K562 (cell line): ENCODE results near the gene FLT1. TPM values are rescaled to one million over a fixed set of nuclear protein-coding genes. Genes with fewer than 3 reads are reported as not detected.

ENCODE experiments used
- ATAC-seq: fragments of 200-7000 bp; cut with Tn5 transposase; 3 replicates; pipeline ENCODE4 v1.9.1; 2020; ENCODE audit warnings: moderate library complexity
- BruUV-seq: library from RNA; stranded (reverse); fragments of 400-500 nt; replicated peaks from 2 replicates; lab custom pipeline; 2021; lab: Mats Ljungman, UMichigan
- CTCF ChIA-PET: fragments of 300-600 bp; formaldehyde crosslinking; extraction: SDS; loops from one replicate; lab custom pipeline; 2021; ENCODE audit warnings: low intra/inter-chr PET ratio; lab: Yijun Ruan, JAX
- POLR2A ChIA-PET: fragments of 300-600, 350-650 bp; sonication (Branson Sonifier 250); formaldehyde crosslinking; extraction: SDS; loops from one replicate; lab custom pipeline; 2021; ENCODE audit warnings: antibody characterized with exemption, inconsistent platforms; lab: Yijun Ruan, JAX
- DNase-seq, 4 experiments: peaks; one replicate each; pipeline versions ENCODE4 v3.0.0 to v3.0.0-alpha.2; 2011 to 2018; ENCODE audit warnings: low spot score in 3 of 4, mixed read lengths in 3 of 4; ENCODE audit errors: extremely low read depth in 1 of 4
- FAIRE-seq: peaks from 2 replicates; lab custom pipeline; 2011; peaks lifted over from hg19 to GRCh38; lab: Jason Lieb, UNC
- H2AFZ ChIP-seq: 2 replicates; pipeline ENCODE4 v1.6.0; 2011; ENCODE audit warnings: low read depth, low read length, control low read depth, inconsistent platforms
- H3K27ac ChIP-seq: fragments of 200-600 bp; 3 replicates; pipeline ENCODE4 v1.8.0; 2011; ENCODE audit warnings: low read depth, mild to moderate bottlenecking, control low read depth, inconsistent platforms, low read length, moderate library complexity, mixed read lengths; ENCODE audit errors: extremely low read depth
- H3K27me3 ChIP-seq, 2 experiments: fragments of 300-600 bp in 1 of 2; 2 replicates in 1 of 2; 3 replicates in 1 of 2; pipeline versions ENCODE4 v1.6.0 to v1.8.0; 2011; ENCODE audit warnings: inconsistent platforms in 2 of 2, low read length in 2 of 2, mild to moderate bottlenecking in 1 of 2, mixed read lengths in 1 of 2, moderate library complexity in 1 of 2; ENCODE audit not compliant: control insufficient read depth in 2 of 2, insufficient read depth in 2 of 2
- H3K36me3 ChIP-seq: fragments of 300-600 bp; 3 replicates; pipeline ENCODE4 v1.8.0; 2011; ENCODE audit warnings: mild to moderate bottlenecking, low read length, inconsistent platforms; ENCODE audit not compliant: control insufficient read depth, insufficient read depth
- H3K4me1 ChIP-seq, 2 experiments: fragments of 200-600 bp in 1 of 2; replicated peaks in 1 of 2; 2 replicates in 1 of 2; 3 replicates in 1 of 2; pipeline versions ENCODE4 v1.5.1 to v1.8.0; 2011; ENCODE audit warnings: inconsistent platforms in 2 of 2, low read length in 2 of 2, mild to moderate bottlenecking in 1 of 2, mixed read lengths in 1 of 2, moderate library complexity in 1 of 2; ENCODE audit not compliant: control insufficient read depth in 2 of 2, insufficient read depth in 2 of 2
- H3K4me2 ChIP-seq: 2 replicates; pipeline ENCODE4 v1.6.1; 2011; ENCODE audit warnings: low read length, control low read depth, inconsistent platforms, mixed read lengths; ENCODE audit not compliant: insufficient read depth
- H3K4me3 ChIP-seq: fragments of 200-600 bp; sonication (generic), shearing (Covaris generic); 2 replicates; pipeline ENCODE4 v1.5.1; 2016; ENCODE audit warnings: control low read depth, inconsistent platforms
- H3K79me2 ChIP-seq: fragments of 200-600 bp; 3 replicates; pipeline ENCODE4 v1.8.0; 2011; ENCODE audit warnings: low read length, inconsistent platforms; ENCODE audit not compliant: control insufficient read depth, insufficient read depth
- H3K9ac ChIP-seq, 2 experiments: 2 replicates each; pipeline versions ENCODE4 v1.6.0 to v1.6.1; 2011; ENCODE audit warnings: low read depth in 2 of 2, low read length in 2 of 2, control low read depth in 1 of 2, inconsistent platforms in 1 of 2, mild to moderate bottlenecking in 1 of 2, mixed read lengths in 1 of 2; ENCODE audit not compliant: insufficient read depth in 1 of 2
- H3K9me1 ChIP-seq: one replicate; pipeline ENCODE4 v1.6.0; 2011; ENCODE audit warnings: inconsistent platforms, mild to moderate bottlenecking, low read length, moderate library complexity; ENCODE audit not compliant: control insufficient read depth, insufficient read depth
- H3K9me3 ChIP-seq: replicated peaks from 2 replicates; pipeline ENCODE4 v1.5.1; 2011; ENCODE audit warnings: low read depth, low read length, inconsistent platforms; ENCODE audit not compliant: control insufficient read depth, insufficient read depth
- H4K20me1 ChIP-seq: replicated peaks from 2 replicates; pipeline ENCODE4 v1.6.1; 2011; ENCODE audit warnings: low read length, inconsistent platforms, mixed read lengths; ENCODE audit not compliant: control insufficient read depth, insufficient read depth
- BACH1 ChIP-seq: fragments of 200-800 bp; sonication (Bioruptor generic); IDR thresholded peaks from 2 replicates; pipeline ENCODE4 v1.6.1; 2016; ENCODE audit warnings: missing genetic modification characterization, missing compliant biosample characterization
- BCL6 ChIP-seq: fragments of 250-450 bp; sonication (Bioruptor Pico); IDR thresholded peaks from 2 replicates; pipeline ENCODE4 v1.4.0; 2020
- BRD4 ChIP-seq: fragments of 200-600 bp; sonication (generic); IDR thresholded peaks from 2 replicates; pipeline ENCODE4 v1.6.1; 2017; ENCODE audit warnings: inconsistent platforms
- C11orf30 ChIP-seq: fragments of 450-650 bp; IDR thresholded peaks from 2 replicates; pipeline ENCODE4 v1.6.1; 2016; ENCODE audit warnings: low read depth, mild to moderate bottlenecking
- CBX1 ChIP-seq: sonication (generic); IDR thresholded peaks from 2 replicates; pipeline ENCODE4 v1.6.1; 2016; ENCODE audit warnings: antibody characterized with exemption, low read depth, mild to moderate bottlenecking
- HIVEP1 ChIP-seq: fragments of 250-450 bp; sonication (Bioruptor Pico); IDR thresholded peaks from 2 replicates; pipeline ENCODE4 v1.4.0; 2020; ENCODE audit warnings: mild to moderate bottlenecking
- MAFF ChIP-seq: IDR thresholded peaks from 2 replicates; pipeline ENCODE4 v1.6.1; 2012; ENCODE audit warnings: low read length, improper control_type of control experiment
- MAFG ChIP-seq: fragments of 450-650 bp; conservative IDR thresholded peaks from 2 replicates; pipeline ENCODE4 v1.6.1; 2016; ENCODE audit warnings: missing genetic modification characterization, missing compliant biosample characterization
- MAFK ChIP-seq: IDR thresholded peaks from 2 replicates; pipeline ENCODE4 v1.6.1; 2011; ENCODE audit warnings: low read length, improper control_type of control experiment
- NFE2 ChIP-seq: IDR thresholded peaks from 2 replicates; pipeline ENCODE4 v1.6.1; 2014; ENCODE audit warnings: antibody characterized with exemption, low read depth
- NFE2L1 ChIP-seq: fragments of 450-650 bp; IDR thresholded peaks from 2 replicates; pipeline ENCODE4 v1.6.1; 2016; ENCODE audit warnings: missing genetic modification characterization, low read depth, mild to moderate bottlenecking, missing compliant biosample characterization, moderate library complexity, borderline replicate concordance
- SP2 ChIP-seq: IDR thresholded peaks from 2 replicates; pipeline ENCODE4 v1.6.1; 2011; ENCODE audit warnings: mild to moderate bottlenecking, low read depth, low read length, moderate library complexity; ENCODE audit not compliant: poor library complexity, severe bottlenecking; ENCODE audit errors: extremely low read depth
- TCF7 ChIP-seq: sonication (generic); IDR thresholded peaks from 2 replicates; pipeline ENCODE4 v1.6.1; 2016; ENCODE audit warnings: antibody characterized with exemption, borderline replicate concordance
- ZNF316 ChIP-seq: fragments of 450-650 bp; IDR thresholded peaks from 2 replicates; pipeline ENCODE4 v1.6.1; 2016
- ZNF444 ChIP-seq: fragments of 250-450 bp; sonication (Bioruptor Pico); IDR thresholded peaks from 2 replicates; pipeline ENCODE4 v1.4.0; 2020; ENCODE audit warnings: mild to moderate bottlenecking, moderate library complexity
- WGBS: fragments of 100-300 bp; shearing (Covaris generic); methylation state at CpG from one replicate; pipeline ENCODE4 v1.1.6; 2016; ENCODE audit warnings: low coverage, mixed read lengths; ENCODE audit not compliant: insufficient coverage; ENCODE audit errors: missing lambda C conversion rate; 5-methylcytosine and 5-hydroxymethylcytosine counted together
- in situ Hi-C: fragments of 300-500 bp; cut with MboI; formaldehyde crosslinking; loops from 4 replicates; pipeline ENCODE4 v1.15.0; 2018; ENCODE audit warnings: inconsistent platforms, mixed read lengths
- intact Hi-C: fragments of 100-400 bp; cut with micrococcal nuclease; formaldehyde crosslinking; loops from 2 replicates; pipeline ENCODE4 v1.14.2; 2022
- polyA plus RNA-seq, 8 experiments: library from polyadenylated mRNA; depleted of rRNA in 4 of 8; stranded (reverse) in 5 of 8; unstranded in 3 of 8; fragments of >200 nt; fragmentation: Nextera tagmentation in 2 of 8; fragmentation: Illumina TruSeq in 1 of 8; extraction: Ambion mirVana in 2 of 8; extraction: Trizol in 1 of 8; gene quantifications; 2 replicates each; pipeline versions ENCODE4 v1.2.1 to v1.2.3, GENCODE V29; 2011 to 2014; ENCODE audit warnings: inconsistent platforms in 1 of 8, missing spikeins in 1 of 8
- total RNA-seq, 7 experiments: library from RNA; depleted of rRNA in 6 of 7; stranded (reverse); fragments of >200 nt in 6 of 7; fragmentation: Illumina TruSeq in 2 of 7; extraction: Trizol in 2 of 7; gene quantifications; 2 replicates each; pipeline versions ENCODE4 v1.2.1 to v1.2.3, GENCODE V29; 2011 to 2021; ENCODE audit warnings: low replicate concordance in 1 of 7

FLT1 gene
- total and polyA plus RNA-seq, 9 of the 15 experiments (the other 6 are each of a cell fraction or from before 2014, with no cell fraction given), result 0.01 to 2.0 (median 0.22) TPM

DNA sequence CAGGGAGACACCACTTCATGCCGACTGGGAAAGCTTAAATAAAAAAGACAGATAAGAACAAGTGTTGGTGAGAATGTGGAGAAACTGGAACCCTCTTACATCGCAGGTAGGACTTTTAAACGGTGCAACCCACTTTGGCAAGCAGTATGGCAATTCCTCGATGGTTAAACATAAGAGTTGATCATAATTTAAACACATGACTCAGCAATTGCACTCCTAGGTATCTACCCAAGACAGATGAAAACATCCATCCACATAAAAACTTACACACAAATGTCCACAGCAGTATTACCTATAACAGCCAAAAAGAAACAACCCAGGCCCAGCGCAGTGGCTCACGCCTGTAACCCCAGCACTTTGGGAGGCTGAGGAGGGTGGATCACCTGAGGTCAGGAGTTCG lies 21.9 kb downstream of the FLT1 start:
- Histone ChIP-seq H3K9ac (no peak overlapping the region), H3K27ac (no peak overlapping the region), H3K27me3 (no peaks in the 10 kb centered on the region), H3K9me3 (no peaks in the 10 kb centered on the region), H3K9me1 (no peaks in the 10 kb centered on the region), H3K4me3 (no peak overlapping the region), H2AFZ (no peak overlapping the region), H3K4me1 (peaks cover 0 to 20% of the 10 kb centered on the region in 2 experiments; a peak in 3 of 5 replicates), H3K4me2 (no peak overlapping the region), H3K79me2 (no peaks in the 10 kb centered on the region), H4K20me1 (no peaks in the 10 kb centered on the region), H3K36me3 (no peaks in the 10 kb centered on the region)
- in situ Hi-C loops, result no loop called here
- CTCF ChIA-PET, result no interaction called here
- ATAC-seq (no peak), FAIRE-seq (no peak)
- intact Hi-C loops, result no loop called here
- no TSS peak for BruUV-seq
- WGBS, result 27% methylated on average over 6 of the region's 7 CpGs
- TF ChIP-seq NFE2L1 (tag) (peak; percentile 32; the same call in 1 of the 2 replicates), MAFF (peak; percentile 54), NFE2 (0 out of 2 replicates have a peak, but pooled peaks have one; percentile 25), C11orf30 (peak; percentile 85), BACH1 (no peak), MAFK (peak; percentile 62), BCL6 (CRISPR knock-in tag) (no peak), SP2 (no peak), ZNF444 (no peak), TCF7 (no peak), MAFG (tag) (peak; percentile 77), CBX1 (no peak), BRD4 (no peak), HIVEP1 (CRISPR knock-in tag) (no peak), ZNF316 (peak; percentile 93)
- TF ChIP-seq, all 486 proteins: peak for 7
- DNase-seq, result no peak
- POLR2A ChIA-PET, result no interaction called here
